GM12873 (cell line): ENCODE data around the gene LMX1B.

Experiments
- CTCF ChIP-seq: IDR thresholded peaks from 2 replicates; pipeline ENCODE4 v1.5.1; 2012; ENCODE audit warnings: low read depth, mild to moderate bottlenecking, moderate library complexity, low read length, control low read depth; ENCODE audit not compliant: insufficient read depth; ENCODE audit errors: missing control alignments

Gene LMX1B

GRCh38 chr9:126682928-126683697, 69.4 kb downstream of the LMX1B start:
- TF ChIP-seq CTCF = no peak

DNA sequence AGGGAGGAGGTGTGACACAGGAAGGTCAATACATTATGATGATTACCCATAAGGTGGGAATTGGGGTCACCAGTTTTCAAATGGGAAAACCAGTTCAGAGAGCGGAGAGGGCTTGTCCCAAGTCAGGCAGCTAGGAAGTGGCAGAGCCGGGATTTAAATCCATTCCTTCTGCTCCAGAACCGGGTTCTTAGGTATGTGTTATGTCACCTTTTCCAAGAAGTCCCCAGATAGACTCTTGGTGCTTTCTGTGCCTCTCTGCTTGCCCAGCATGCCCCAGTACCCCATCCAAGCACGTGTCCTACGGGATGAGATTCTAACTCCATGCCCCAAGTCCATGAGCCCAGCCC, 69.9 kb downstream of the LMX1B start:
- TF ChIP-seq CTCF = no peak

DNA sequence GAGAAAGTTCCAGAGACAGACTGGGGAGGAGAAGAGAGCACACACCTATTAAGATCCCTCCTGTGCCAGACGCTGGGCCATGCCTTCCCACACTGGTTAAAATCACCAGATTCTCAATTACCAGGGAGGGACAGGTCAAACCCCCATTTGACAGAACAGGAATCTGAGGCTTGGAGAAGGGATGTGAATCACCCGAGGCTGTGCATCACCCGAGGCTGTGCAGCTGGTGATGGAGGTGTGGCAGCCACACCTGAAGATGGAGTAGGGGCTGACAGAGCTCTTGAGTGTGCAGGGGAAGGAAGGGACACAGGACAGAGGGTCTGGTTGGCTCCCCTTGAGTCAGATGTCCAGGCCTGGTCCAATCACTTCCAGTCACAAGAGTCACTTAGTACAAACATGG, 70.6 kb downstream of the LMX1B start:
- TF ChIP-seq CTCF = no peak

GRCh38 chr9:126684965-126685465, 71.3 kb downstream of the LMX1B start:
- TF ChIP-seq CTCF = no peak

GRCh38 chr9:126687930-126688461, 74.3 kb downstream of the LMX1B start:
- TF ChIP-seq CTCF = no peak

GRCh38 chr9:126688617-126689016, 74.9 kb downstream of the LMX1B start:
- no peak for TF ChIP-seq CTCF

GRCh38 chr9:126689027-126689825, 75.5 kb downstream of the LMX1B start:
- no peak for TF ChIP-seq CTCF
